ENCODE measurements around the gene TNIP3.

TNIP3 gene

GRCh38 chr4:121100093-121100775 lies 63.9 kb downstream of the TNIP3 start:
- TF ChIP-seq POLR2AphosphoS5 (IDR thresholded peaks at IDR 0.05; ENCODE audit: low read depth, low read length) (no peak), FOXP2 (optimal IDR thresholded peaks at IDR 0.05; ENCODE audit: borderline replicate concordance, extremely low read depth, extremely low read length, insufficient read depth) (no peak), TAF1 (IDR thresholded peaks at IDR 0.05; ENCODE audit: borderline replicate concordance, insufficient read depth, low read length) (no peak), SIN3A (IDR thresholded peaks at IDR 0.05; ENCODE audit: borderline replicate concordance, insufficient read depth, low read length) (no peak), REST (IDR thresholded peaks at IDR 0.05; ENCODE audit: insufficient read depth in 1 of 2, low read depth in 2 of 2, low read length in 2 of 2) (no peak)

GRCh38 chr4:121098266-121098665 lies 65.9 kb downstream of the TNIP3 start:
- TF ChIP-seq TAF1 (IDR thresholded peaks at IDR 0.05; ENCODE audit: borderline replicate concordance, insufficient read depth, low read length) (no peak), FOXP2 (optimal IDR thresholded peaks at IDR 0.05; ENCODE audit: borderline replicate concordance, extremely low read depth, extremely low read length, insufficient read depth) (no peak), SIN3A (IDR thresholded peaks at IDR 0.05; ENCODE audit: borderline replicate concordance, insufficient read depth, low read length) (no peak)

- TF ChIP-seq POLR2AphosphoS5 (IDR thresholded peaks at IDR 0.05; ENCODE audit: low read depth, low read length), result no peak
- no peak for TF ChIP-seq SIN3A (IDR thresholded peaks at IDR 0.05; ENCODE audit: borderline replicate concordance, insufficient read depth, low read length)
- no peak for TF ChIP-seq REST (IDR thresholded peaks at IDR 0.05; ENCODE audit: insufficient read depth in 1 of 2, low read depth in 2 of 2, low read length in 2 of 2)
- TF ChIP-seq TAF1 (IDR thresholded peaks at IDR 0.05; ENCODE audit: borderline replicate concordance, insufficient read depth, low read length), result no peak
- no peak for TF ChIP-seq FOXP2 (optimal IDR thresholded peaks at IDR 0.05; ENCODE audit: borderline replicate concordance, extremely low read depth, extremely low read length, insufficient read depth)
These were observed 67.5 kb downstream of the TNIP3 start for GRCh38 chr4:121096629-121097028.

- TF ChIP-seq POLR2AphosphoS5 (IDR thresholded peaks at IDR 0.05; ENCODE audit: low read depth, low read length) (no peak), TAF1 (IDR thresholded peaks at IDR 0.05; ENCODE audit: borderline replicate concordance, insufficient read depth, low read length) (no peak), REST (IDR thresholded peaks at IDR 0.05; ENCODE audit: insufficient read depth in 1 of 2, low read depth in 2 of 2, low read length in 2 of 2) (no peak), FOXP2 (optimal IDR thresholded peaks at IDR 0.05; ENCODE audit: borderline replicate concordance, extremely low read depth, extremely low read length, insufficient read depth) (no peak), SIN3A (IDR thresholded peaks at IDR 0.05; ENCODE audit: borderline replicate concordance, insufficient read depth, low read length) (no peak)
These were observed 67.9 kb downstream of the TNIP3 start for GRCh38 chr4:121096191-121096590.

GRCh38 chr4:121094297-121094966 lies 69.7 kb downstream of the TNIP3 start:
- TF ChIP-seq POLR2AphosphoS5 (IDR thresholded peaks at IDR 0.05; ENCODE audit: low read depth, low read length) (no peak), SIN3A (IDR thresholded peaks at IDR 0.05; ENCODE audit: borderline replicate concordance, insufficient read depth, low read length) (no peak), TAF1 (IDR thresholded peaks at IDR 0.05; ENCODE audit: borderline replicate concordance, insufficient read depth, low read length) (no peak), FOXP2 (optimal IDR thresholded peaks at IDR 0.05; ENCODE audit: borderline replicate concordance, extremely low read depth, extremely low read length, insufficient read depth) (no peak), REST (IDR thresholded peaks at IDR 0.05; ENCODE audit: insufficient read depth in 1 of 2, low read depth in 2 of 2, low read length in 2 of 2) (no peak)

Measured in PFSK-1 (cell line).